ENCODE results near the gene AGMO.

- TF ChIP-seq POLR2AphosphoS5 (IDR thresholded peaks at IDR 0.05; ENCODE audit: low read depth, low read length) (no peak), POLR2A (IDR thresholded peaks at IDR 0.05; ENCODE audit: low read depth, low read length) (no peak), TAF1 (IDR thresholded peaks at IDR 0.05; ENCODE audit: borderline replicate concordance, low read depth, low read length) (no peak)
Observed at GRCh38 chr7:15433151-15433550, 128.7 kb downstream of the AGMO start.
